HL-60/S4 treated with phorbol 12-myristate 13-acetate at 8.2 ng/mL for 4 days and 3 days (cell line): Measurements from ENCODE around the gene RPL3.

ENCODE experiments used
- in situ Hi-C: fragments of 300-500 bp; cut with MboI; formaldehyde crosslinking; loops from 2 replicates; pipeline ENCODE4 v1.15.0; 2022; ENCODE audit warnings: low sequenced_read_pairs

RPL3 gene

GRCh38 chr22:39301108-39301507, 18.3 kb downstream of the RPL3 start:
- in situ Hi-C loops = no loop called here

- in situ Hi-C loops = no loop called here
Observed at GRCh38 chr22:39300186-39300830, 19.1 kb downstream of the RPL3 start.

- in situ Hi-C loops = no loop called here
Observed at GRCh38 chr22:39299829-39300178, 19.6 kb downstream of the RPL3 start.

- in situ Hi-C loops = no loop called here
Observed at GRCh38 chr22:39298241-39298987, 21.0 kb downstream of the RPL3 start.

DNA sequence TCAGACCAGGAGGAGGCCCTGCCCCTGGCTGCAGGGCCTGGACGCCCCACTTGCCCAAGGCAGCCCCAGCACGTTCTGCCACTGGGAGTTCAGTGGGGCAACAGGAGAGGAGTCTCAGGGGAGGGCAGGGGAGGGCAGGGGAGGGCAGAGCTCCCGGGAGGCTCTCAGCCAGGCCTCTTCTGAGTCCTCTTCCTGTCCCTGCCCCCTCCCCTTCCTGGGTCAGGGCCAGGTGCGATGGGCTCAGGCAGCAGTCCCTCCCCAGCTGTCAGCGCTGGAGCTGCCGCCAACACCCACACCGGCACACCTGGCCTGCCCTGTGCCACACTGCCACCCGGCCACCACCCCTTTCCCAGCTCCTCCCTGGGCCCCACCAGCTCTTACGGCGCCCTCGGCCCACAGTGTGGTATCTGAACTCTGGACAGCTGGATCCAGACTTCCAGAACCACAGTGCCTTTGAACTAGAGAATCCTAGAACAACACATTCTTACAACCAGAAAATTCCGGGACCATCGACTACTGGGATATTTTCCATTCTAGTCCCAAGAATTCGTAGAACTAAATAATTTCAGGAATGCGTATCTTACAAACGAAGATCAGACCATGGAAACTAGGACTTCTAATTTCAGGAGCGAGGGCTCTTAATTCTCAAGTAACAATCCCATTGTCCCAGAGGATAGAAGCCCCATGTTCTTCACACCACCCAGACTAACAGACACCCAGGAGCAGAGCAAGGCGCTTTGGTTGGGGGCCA, 21.8 kb downstream of the RPL3 start:
- in situ Hi-C loops = no loop called here

DNA sequence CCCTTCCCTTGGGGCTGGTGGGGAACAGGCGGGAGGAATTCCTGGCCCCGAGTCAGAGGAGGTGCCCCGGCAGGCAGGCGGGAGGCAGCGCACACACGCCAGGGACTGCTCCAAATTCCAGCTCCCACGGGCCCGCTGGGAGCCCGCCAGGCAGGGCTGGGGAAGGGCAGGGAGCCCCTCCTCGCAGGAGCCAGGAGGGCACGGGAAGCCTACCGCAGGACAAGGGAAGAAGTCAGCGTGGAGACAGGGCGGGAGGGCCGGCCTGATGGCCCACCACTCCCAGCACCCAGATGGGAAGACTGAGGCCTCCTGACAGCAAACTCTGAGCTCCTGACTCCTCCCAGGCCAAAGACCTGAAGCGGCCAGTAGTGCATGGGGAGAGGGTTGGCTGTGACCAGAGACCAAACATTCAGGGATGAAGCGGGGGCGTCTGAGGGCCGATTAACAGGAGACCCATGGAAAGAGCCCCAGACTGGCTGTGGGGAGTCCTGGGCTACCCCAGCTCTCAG, 22.4 kb downstream of the RPL3 start:
- in situ Hi-C loops = no loop called here

DNA sequence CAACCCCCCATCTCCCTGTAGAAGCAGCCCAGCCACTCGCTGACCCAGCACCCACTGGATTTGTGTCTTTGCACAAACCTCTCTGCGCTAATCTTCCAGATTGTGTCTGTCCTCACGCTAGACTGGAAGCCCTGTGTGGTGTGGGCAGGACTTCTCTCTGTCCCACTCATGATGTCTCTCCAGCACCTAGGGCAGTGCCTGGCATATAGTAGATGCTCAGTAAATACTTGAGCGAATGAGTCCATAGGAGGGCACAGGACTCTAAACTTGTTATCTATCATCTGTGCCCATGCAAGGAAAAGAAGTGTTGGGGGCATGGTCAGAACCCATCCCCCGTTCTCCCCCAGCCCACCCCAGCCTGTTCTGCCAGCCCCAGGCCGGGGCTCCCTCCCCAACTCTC, 22.9 kb downstream of the RPL3 start:
- in situ Hi-C loops = no loop called here

DNA sequence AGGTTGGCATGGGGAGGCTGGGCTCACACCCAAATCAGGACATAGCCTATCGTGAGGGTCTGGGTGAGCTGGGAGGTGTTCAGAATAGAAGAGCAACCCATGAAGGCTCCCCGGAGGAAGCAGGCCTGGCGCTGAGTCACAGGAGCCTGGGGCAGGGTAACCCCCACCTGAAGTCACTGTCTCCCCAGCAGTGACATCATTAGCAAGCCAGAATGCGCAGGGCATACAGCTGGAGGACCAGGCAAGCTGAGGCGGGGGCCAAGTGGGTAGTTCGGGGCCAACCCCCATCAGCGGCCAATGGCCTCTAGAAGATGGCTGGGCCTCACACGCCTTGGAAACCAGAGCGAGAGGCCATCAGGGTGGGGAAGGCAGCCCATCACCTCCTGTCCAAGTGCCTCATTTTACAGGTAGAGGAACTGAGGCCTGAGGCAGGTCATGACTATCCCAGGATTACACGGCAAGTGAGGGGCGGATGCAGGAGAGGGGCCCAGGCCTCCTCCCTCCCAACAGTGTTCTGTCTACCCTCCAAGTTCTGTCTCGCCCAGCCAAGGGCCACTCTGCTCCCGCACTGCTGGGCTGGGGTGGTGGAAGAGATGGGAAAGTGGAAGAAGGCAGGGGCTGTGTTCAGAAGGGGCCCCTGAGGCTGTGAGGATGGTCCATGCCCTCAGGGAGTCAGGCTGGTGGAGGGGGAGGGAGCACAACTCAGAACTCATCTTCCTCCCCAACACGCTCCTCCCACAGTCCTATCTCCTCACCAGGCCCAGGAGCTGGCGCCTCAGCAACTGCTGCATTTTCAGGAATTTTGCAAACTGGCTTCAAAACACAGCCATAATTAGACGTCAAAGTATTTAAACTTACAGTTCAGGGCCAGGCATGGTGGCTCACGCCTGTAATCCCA, 24.6 kb downstream of the RPL3 start:
- in situ Hi-C loops = no loop called here

DNA sequence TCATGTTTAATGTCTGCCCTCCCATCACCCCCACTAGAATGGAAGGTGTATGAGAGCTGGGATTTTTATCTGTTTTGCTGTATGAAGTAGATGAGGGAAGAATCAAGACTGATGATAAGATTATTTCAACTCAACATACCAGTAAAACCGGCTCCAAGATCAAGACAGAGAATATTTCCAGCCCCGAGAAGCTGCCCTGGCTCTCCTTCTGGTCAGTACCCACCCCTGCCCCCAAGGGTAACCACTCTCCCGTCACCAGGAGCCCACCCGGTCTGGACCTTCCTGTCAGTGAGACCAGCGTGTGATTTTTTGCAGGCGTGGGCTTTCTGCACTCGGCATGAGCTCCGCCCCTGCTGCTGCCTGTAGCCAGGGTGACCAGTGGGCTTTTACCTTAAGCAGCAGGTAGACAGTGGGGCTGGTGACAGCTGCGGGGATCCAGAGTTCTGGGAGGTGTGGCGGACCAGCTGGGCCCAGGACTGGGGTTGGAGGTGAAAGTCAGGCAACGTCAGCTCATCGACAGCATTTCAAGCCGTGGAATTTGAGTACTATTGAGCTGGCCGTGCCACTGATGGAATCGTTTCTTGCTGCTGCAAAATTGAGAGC, 25.6 kb downstream of the RPL3 start:
- in situ Hi-C loops = no loop called here

GRCh38 chr22:39292561-39293074, 26.8 kb downstream of the RPL3 start:
- in situ Hi-C loops = no loop called here

GRCh38 chr22:39292031-39292462, 27.4 kb downstream of the RPL3 start:
- in situ Hi-C loops = no loop called here

DNA sequence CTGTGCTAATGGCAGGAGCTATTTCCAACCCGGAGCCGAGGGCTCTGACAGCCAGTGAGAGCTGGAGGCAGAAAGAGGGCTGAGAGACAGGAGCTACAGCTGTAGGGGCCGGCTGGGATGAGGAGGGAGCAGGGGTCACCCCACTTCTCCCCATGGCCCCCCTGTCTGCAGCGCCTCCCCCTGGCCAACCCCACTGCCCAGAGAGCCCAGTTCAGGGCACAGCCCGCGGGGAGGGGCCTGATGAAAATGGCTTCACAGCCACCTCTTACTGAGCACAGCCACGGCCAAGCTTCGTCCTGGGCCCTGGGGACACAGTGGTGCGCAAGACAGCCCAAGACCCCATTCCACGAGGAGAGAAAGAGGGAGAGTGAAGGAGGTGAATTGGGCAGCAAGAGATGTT, 27.9 kb downstream of the RPL3 start:
- in situ Hi-C loops = no loop called here

DNA sequence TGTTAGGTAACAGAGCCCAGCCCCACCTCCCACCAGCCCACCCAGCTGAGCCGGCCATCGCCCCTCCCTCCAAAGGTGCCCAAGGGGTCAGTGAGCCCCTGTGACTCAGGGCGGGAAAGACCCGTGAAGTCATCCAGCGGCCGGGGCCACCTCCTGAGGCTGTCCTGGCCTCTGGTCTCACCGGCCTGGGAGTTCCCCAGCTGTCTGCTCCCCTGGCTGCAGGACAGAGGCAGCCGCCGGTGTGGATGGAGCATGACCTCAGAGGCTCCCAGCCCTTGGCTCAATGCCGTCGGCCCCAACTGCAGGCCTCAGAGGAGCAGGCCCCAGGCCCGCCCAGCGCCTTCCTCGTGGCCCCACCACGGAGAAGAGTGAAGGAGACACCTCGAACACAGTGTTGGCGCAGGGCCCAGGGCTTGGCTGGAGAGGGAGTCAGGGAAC, 28.7 kb downstream of the RPL3 start:
- in situ Hi-C loops = no loop called here

DNA sequence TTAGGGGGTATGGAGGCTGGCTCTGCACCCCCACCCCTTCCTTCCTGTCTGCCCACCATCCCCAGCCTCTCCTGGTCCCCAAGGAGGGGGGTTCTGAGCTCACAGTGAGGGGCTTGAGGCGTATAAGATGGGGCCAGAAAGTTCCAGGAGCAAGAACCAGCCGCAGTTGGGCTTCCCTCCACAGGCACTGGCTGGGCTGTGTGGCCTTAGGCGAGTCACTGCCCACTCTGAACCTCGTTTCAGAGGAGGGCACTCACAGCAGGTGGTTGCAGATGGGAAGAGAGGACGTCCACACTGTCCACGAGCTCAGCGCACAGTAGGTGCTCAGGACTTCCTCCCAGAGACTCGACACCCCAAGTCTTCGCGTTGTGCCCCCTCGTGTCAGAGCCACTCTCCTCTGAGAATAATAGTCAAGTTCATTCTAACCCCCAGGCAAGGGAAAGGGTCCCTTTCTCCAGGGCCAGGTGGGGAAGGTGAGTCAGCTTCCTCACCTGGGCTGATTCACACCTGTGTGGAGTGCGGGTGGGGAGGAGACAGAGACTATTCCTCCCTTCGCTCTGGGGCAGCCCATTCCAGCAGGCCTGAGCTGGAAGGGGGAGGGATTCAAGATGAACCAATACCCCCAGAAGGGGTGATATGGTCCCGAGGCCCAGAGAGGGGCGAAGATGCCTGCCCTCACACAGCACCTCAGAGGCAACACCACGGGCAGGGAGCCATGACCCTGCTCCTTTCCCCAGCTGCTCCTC, 29.3 kb downstream of the RPL3 start:
- in situ Hi-C loops = no loop called here

DNA sequence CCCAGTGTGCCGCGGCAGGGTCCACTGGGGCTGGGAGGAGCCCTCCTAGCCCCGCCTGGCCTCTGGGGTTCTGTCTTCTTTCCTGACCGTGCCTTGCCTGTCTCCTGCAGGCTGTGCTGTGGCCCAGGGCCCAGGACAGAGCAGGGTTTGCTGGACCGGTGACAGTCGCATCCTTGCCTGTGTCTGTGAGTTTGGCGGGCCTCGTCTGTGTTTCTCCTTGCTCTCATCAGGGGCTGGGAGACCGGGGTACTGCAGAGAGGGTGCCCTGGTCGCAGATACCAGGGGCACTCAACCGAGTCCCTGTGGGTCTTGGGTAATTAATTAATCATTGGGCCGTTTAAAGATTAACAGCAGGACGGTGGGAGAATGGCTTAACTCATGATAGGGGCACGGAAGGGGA, 29.9 kb downstream of the RPL3 start:
- in situ Hi-C loops = no loop called here

DNA sequence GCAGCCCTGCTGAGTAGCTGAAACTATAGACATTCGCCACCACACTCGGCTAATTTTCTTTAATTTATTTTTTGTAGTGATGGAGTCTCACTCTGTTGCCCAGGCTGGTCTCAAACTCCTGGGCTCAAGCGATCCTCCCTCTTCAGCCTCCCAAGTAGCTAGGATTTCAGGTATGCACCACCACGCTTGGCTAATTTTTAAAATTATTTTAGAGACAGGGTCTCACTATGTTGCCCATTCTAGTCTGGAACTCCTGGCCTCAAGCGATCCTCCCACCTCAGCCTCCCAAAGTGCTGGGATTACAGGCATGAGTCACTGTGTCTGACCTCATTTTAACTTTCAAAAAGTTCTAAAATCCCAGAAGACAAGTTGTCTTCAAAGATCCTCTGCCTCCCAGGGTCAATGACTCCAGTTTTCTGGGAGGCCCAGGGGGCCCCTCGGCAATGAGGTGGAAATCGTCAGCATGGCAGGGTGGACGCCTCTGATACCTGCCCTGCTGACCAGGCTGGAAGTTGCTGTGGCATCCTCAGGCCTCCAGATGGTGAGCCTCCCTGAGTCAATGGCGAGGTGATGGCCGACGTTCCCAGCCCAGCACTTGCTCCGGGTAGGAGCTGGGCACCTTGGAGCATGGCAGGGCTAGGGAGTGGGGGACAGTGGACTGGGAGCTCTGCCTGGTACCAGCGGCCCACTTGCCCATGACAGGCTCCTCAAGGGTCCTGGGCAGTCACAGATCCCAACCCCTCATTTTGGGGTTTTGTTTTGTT, 31.1 kb downstream of the RPL3 start:
- in situ Hi-C loops = no loop called here

DNA sequence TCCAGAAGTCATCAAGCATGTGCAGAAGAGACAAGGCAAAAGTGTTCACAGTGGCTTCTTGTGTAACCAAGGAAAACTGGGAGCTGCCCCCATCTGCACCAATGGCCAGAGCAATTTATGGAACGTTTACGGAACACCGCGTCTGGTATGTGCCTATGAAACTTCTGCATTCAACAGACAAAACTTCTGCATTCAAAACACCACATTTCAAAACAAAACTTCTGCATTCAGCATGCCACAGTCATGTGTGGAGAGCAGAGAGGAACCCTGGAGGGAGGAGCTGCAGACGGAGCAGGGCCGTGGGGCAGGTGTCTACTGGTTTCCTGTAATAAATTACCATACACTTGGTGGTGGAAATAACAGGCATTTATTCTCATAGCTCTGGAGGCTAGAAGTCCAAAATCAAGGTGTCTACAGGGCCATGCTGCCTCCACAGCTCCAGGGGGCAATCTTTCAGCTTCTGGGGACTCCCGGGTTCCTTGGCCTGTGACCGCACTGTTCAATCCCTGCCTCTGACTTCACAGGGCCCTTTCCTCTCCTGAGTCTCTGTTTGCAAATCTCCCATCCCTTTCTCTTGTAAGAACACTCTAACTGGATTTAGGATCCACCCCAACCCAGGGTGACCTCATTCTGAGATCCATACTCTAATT, 32.2 kb downstream of the RPL3 start:
- in situ Hi-C loops = no loop called here

GRCh38 chr22:39284983-39285382, 34.4 kb downstream of the RPL3 start:
- in situ Hi-C loops = no loop called here
